ENCODE data around the gene UMAD1.

The UMAD1 gene

DNA sequence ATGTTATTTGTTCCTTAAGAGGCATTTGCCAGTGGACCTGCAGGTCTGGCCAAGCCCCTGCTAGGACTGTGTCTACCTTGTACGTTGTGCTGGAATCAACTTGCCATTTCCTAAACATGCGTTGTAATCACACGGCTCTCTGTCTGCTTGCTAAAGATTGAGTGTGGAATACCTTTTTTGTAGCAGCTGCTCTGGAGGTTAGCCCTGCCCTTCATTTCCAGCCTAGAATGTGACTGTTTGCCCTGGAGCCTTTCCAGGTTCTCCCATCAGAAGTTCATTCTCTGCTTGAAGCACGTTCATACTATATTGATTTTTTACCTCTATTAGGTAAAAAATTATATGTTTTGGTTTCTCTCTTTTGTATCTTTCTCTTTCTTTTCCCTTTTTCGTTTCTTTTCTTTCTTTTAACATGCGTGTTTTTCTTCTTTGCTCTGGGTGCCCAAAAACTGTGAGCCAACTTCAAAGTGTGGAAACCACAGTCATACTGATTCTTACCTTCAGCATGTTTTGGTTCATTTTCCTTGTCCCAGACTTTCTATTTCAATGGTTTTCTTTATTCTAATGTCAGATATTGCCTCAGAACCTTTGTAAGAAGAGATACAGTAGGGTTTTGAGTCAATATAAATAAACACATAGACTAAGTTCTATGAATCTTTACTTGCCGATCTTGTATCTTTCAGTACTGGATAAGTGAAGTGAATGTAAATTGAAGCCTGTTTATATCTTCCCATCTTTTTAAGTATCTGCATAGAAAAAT, 189.7 kb downstream of the UMAD1 start:
- ATAC-seq = no peak

DNA sequence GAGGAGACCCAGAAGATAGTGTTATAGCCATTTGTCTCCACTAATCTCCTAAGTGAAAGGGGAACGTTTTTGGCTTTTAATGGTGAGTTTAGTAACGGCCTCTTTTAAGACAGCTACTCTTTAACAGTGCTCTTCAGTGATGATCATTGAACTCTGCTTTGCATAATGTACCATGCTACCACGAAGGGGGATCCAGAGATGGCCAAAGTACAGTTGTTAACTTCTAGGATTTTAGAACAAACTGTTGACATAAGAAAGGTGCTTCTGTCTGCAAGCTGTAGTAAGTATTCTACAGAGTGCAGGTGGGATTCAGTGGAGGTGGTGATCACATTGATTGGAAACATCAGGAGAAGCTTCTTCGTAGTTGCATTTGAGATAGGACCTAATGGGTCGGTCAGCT, 192.0 kb downstream of the UMAD1 start:
- TF ChIP-seq RARB (CRISPR knock-in tag; IDR thresholded peaks at IDR 0.05) (no peak), SNAI2 (CRISPR knock-in tag; IDR thresholded peaks at IDR 0.05) (no peak), BACH2 (CRISPR knock-in tag; IDR thresholded peaks at IDR 0.05; ENCODE audit: borderline replicate concordance) (no peak), GLIS3 (CRISPR knock-in tag; IDR thresholded peaks at IDR 0.05) (no peak), ZFP30 (CRISPR knock-in tag; IDR thresholded peaks at IDR 0.05) (no peak), ZFP3 (CRISPR knock-in tag; IDR thresholded peaks at IDR 0.05) (no peak), ZNF70 (CRISPR knock-in tag; IDR thresholded peaks at IDR 0.05) (no peak), ZNF8 (CRISPR knock-in tag; IDR thresholded peaks at IDR 0.05) (no peak), PPARA (CRISPR knock-in tag; IDR thresholded peaks at IDR 0.05; ENCODE audit: borderline replicate concordance) (no peak), ZNF565 (CRISPR knock-in tag; conservative IDR thresholded peaks at IDR 0.05; ENCODE audit: low read depth) (no peak), TOX (CRISPR knock-in tag; IDR thresholded peaks at IDR 0.05; ENCODE audit: borderline replicate concordance) (no peak), ESRRG (CRISPR knock-in tag; IDR thresholded peaks at IDR 0.05) (no peak), TCF4 (CRISPR knock-in tag; IDR thresholded peaks at IDR 0.05; ENCODE audit: borderline replicate concordance) (no peak), ISL1 (CRISPR knock-in tag; IDR thresholded peaks at IDR 0.05) (no peak)
- TF ChIP-seq, protein P1, sequence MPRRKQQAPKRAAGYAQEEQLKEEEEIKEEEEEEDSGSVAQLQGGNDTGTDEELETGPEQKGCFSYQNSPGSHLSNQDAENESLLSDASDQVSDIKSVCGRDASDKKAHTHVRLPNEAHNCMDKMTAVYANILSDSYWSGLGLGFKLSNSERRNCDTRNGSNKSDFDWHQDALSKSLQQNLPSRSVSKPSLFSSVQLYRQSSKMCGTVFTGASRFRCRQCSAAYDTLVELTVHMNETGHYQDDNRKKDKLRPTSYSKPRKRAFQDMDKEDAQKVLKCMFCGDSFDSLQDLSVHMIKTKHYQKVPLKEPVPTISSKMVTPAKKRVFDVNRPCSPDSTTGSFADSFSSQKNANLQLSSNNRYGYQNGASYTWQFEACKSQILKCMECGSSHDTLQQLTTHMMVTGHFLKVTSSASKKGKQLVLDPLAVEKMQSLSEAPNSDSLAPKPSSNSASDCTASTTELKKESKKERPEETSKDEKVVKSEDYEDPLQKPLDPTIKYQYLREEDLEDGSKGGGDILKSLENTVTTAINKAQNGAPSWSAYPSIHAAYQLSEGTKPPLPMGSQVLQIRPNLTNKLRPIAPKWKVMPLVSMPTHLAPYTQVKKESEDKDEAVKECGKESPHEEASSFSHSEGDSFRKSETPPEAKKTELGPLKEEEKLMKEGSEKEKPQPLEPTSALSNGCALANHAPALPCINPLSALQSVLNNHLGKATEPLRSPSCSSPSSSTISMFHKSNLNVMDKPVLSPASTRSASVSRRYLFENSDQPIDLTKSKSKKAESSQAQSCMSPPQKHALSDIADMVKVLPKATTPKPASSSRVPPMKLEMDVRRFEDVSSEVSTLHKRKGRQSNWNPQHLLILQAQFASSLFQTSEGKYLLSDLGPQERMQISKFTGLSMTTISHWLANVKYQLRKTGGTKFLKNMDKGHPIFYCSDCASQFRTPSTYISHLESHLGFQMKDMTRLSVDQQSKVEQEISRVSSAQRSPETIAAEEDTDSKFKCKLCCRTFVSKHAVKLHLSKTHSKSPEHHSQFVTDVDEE (CRISPR knock-in tag; IDR thresholded peaks at IDR 0.05) = no peak
- TF ChIP-seq, protein P2, sequence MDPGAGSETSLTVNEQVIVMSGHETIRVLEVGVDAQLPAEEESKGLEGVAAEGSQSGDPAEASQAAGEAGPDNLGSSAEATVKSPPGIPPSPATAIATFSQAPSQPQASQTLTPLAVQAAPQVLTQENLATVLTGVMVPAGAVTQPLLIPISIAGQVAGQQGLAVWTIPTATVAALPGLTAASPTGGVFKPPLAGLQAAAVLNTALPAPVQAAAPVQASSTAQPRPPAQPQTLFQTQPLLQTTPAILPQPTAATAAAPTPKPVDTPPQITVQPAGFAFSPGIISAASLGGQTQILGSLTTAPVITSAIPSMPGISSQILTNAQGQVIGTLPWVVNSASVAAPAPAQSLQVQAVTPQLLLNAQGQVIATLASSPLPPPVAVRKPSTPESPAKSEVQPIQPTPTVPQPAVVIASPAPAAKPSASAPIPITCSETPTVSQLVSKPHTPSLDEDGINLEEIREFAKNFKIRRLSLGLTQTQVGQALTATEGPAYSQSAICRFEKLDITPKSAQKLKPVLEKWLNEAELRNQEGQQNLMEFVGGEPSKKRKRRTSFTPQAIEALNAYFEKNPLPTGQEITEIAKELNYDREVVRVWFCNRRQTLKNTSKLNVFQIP (CRISPR knock-in tag; IDR thresholded peaks at IDR 0.05; ENCODE audit: borderline replicate concordance, low read depth) = no peak
- TF ChIP-seq, protein P3, sequence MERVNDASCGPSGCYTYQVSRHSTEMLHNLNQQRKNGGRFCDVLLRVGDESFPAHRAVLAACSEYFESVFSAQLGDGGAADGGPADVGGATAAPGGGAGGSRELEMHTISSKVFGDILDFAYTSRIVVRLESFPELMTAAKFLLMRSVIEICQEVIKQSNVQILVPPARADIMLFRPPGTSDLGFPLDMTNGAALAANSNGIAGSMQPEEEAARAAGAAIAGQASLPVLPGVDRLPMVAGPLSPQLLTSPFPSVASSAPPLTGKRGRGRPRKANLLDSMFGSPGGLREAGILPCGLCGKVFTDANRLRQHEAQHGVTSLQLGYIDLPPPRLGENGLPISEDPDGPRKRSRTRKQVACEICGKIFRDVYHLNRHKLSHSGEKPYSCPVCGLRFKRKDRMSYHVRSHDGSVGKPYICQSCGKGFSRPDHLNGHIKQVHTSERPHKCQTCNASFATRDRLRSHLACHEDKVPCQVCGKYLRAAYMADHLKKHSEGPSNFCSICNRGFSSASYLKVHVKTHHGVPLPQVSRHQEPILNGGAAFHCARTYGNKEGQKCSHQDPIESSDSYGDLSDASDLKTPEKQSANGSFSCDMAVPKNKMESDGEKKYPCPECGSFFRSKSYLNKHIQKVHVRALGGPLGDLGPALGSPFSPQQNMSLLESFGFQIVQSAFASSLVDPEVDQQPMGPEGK (CRISPR knock-in tag; IDR thresholded peaks at IDR 0.05; ENCODE audit: borderline replicate concordance) = no peak
- ATAC-seq = no peak

More for the DNA sequence above, 189.7 kb downstream of the UMAD1 start:
- no peak for TF ChIP-seq ZNF8 (CRISPR knock-in tag; IDR thresholded peaks at IDR 0.05)

DNA sequence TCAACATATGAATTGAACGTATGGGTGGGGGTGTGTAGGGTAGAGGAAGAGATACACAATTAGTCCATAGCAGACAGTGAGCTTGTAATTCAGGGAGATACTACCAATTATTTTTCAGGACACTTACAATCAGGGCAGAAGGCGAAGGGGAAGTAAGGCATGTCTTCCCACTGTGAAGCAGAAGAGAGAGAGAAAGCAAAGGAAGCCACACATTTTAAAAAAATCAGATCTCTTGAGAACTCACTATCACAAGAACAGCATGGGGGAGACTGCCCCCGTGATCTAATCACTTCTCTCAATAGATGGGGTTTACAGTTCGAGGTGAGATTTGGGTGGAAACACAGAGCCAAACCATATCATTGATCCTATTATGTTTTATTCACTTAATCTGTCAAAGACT, 194.2 kb downstream of the UMAD1 start:
- TF ChIP-seq ZNF8 (CRISPR knock-in tag; IDR thresholded peaks at IDR 0.05) = no peak
- no peak for TF ChIP-seq ESRRG (CRISPR knock-in tag; IDR thresholded peaks at IDR 0.05)
- TF ChIP-seq CSDC2 (CRISPR knock-in tag; IDR thresholded peaks at IDR 0.05) = no peak
- TF ChIP-seq RARB (CRISPR knock-in tag; IDR thresholded peaks at IDR 0.05) = no peak
- TF ChIP-seq, protein P4, sequence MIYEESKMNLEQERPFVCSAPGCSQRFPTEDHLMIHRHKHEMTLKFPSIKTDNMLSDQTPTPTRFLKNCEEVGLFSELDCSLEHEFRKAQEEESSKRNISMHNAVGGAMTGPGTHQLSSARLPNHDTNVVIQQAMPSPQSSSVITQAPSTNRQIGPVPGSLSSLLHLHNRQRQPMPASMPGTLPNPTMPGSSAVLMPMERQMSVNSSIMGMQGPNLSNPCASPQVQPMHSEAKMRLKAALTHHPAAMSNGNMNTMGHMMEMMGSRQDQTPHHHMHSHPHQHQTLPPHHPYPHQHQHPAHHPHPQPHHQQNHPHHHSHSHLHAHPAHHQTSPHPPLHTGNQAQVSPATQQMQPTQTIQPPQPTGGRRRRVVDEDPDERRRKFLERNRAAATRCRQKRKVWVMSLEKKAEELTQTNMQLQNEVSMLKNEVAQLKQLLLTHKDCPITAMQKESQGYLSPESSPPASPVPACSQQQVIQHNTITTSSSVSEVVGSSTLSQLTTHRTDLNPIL (CRISPR knock-in tag; IDR thresholded peaks at IDR 0.05; ENCODE audit: low read depth) = no peak
- no peak for ATAC-seq

DNA sequence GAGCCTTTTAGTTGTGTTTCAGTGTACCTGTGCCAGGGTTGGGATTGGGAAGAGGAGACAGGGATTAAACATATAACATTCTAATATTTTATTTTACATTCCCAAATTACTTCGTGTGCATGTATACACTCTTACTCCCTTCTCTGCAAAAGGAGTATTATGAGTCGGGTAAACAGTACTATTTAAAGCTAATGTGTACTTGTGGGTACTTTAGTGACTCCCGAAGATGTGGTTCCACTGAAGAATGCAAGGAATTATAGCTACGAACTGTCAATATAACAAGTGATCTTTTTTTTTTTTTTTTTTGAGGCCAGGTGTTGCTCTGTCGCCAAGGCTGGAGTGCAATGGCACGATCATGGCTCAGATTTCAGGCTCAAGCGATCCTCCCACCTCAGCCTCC, 200.5 kb downstream of the UMAD1 start:
- no peak for ATAC-seq
- TF ChIP-seq, protein P3 (CRISPR knock-in tag; IDR thresholded peaks at IDR 0.05; ENCODE audit: borderline replicate concordance) = no peak
- TF ChIP-seq, protein P2 (CRISPR knock-in tag; IDR thresholded peaks at IDR 0.05; ENCODE audit: borderline replicate concordance, low read depth) = no peak
- no peak for TF ChIP-seq BACH2 (CRISPR knock-in tag; IDR thresholded peaks at IDR 0.05; ENCODE audit: borderline replicate concordance)
- TF ChIP-seq ESRRG (CRISPR knock-in tag; IDR thresholded peaks at IDR 0.05) = no peak
- no peak for TF ChIP-seq PPARA (CRISPR knock-in tag; IDR thresholded peaks at IDR 0.05; ENCODE audit: borderline replicate concordance)
- TF ChIP-seq ZNF8 (CRISPR knock-in tag; IDR thresholded peaks at IDR 0.05) = no peak
- TF ChIP-seq, protein P1 (CRISPR knock-in tag; IDR thresholded peaks at IDR 0.05) = no peak
- no peak for TF ChIP-seq ZNF565 (CRISPR knock-in tag; conservative IDR thresholded peaks at IDR 0.05; ENCODE audit: low read depth)
- TF ChIP-seq ARNTL (CRISPR knock-in tag; IDR thresholded peaks at IDR 0.05; ENCODE audit: borderline replicate concordance, low read depth) = no peak
- no peak for TF ChIP-seq ZFP3 (CRISPR knock-in tag; IDR thresholded peaks at IDR 0.05)
- TF ChIP-seq TCF4 (CRISPR knock-in tag; IDR thresholded peaks at IDR 0.05; ENCODE audit: borderline replicate concordance) = no peak

Data from SK-N-SH treated with all-trans-retinoic acid at 6 μM for 48 hours (cell line).